CD4-positive, CD25-positive, alpha-beta regulatory T cell (primary cell): ENCODE results near the gene FXYD5. TPM values are rescaled to one million over a fixed set of nuclear protein-coding genes. Genes with fewer than 3 reads are reported as not detected.
A peak's percentile ranks its signal among the peaks of the same experiment; 100 is the strongest.
"Not testable (repeated sequence)": the region's sequence is repeated elsewhere in the genome, so short reads cannot be mapped to it uniquely, and the experiment has no call there.

Source experiments
- ATAC-seq, 2 donors: fragments of 150-1000 bp; cut with Tn5 transposase; one replicate each; pipeline ENCODE4 v1.10.0; 2021; ENCODE audit warnings: low read depth in 2 of 2, moderate number of reproducible peaks in 2 of 2, moderate library complexity in 1 of 2
- DNase-seq, 3 donors: peaks; one replicate each; pipeline versions ENCODE4 v3.0.0 to v3.0.0-alpha.2; 2012 to 2022; ENCODE audit warnings: mixed read lengths in 1 of 3
- H3K27ac ChIP-seq: one replicate; pipeline ENCODE4 v1.7.0; 2013; ENCODE audit warnings: mild to moderate bottlenecking, low read length; ENCODE audit not compliant: insufficient read depth, poor library complexity, severe bottlenecking
- H3K27me3 ChIP-seq: one replicate; pipeline ENCODE4 v1.7.0; 2013; ENCODE audit warnings: low read length; ENCODE audit not compliant: control insufficient read depth, insufficient read depth
- H3K36me3 ChIP-seq: one replicate; pipeline ENCODE4 v1.7.0; 2013; ENCODE audit warnings: mild to moderate bottlenecking, low read length, moderate library complexity; ENCODE audit not compliant: control insufficient read depth, insufficient read depth
- H3K4me1 ChIP-seq: 2 replicates; pipeline ENCODE4 v1.7.0; 2013; ENCODE audit warnings: mild to moderate bottlenecking, low read length; ENCODE audit not compliant: insufficient read depth, control insufficient read depth, poor library complexity, severe bottlenecking
- H3K4me3 ChIP-seq: one replicate; pipeline ENCODE4 v1.7.0; 2013; ENCODE audit warnings: low read depth, mild to moderate bottlenecking, low read length, moderate library complexity
- H3K9me3 ChIP-seq, 2 experiments: 1 replicate in 1 of 2; 2 replicates in 1 of 2; pipeline ENCODE4 v1.7.0; 2013; ENCODE audit warnings: low read length in 2 of 2, mild to moderate bottlenecking in 1 of 2, moderate library complexity in 1 of 2; ENCODE audit not compliant: control insufficient read depth in 2 of 2
- H3K27ac Mint-ChIP-seq, 3 donors: one replicate each; pipeline ENCODE4 v1.8.0; 2020 to 2022; ENCODE audit warnings: mild to moderate bottlenecking in 3 of 3, mixed read lengths in 3 of 3, moderate library complexity in 2 of 3
- H3K27me3 Mint-ChIP-seq: one replicate; pipeline ENCODE4 v1.8.0; 2022; ENCODE audit warnings: mild to moderate bottlenecking, mixed read lengths
- H3K36me3 Mint-ChIP-seq: one replicate; pipeline ENCODE4 v1.8.0; 2020; ENCODE audit warnings: mixed read lengths
- H3K4me1 Mint-ChIP-seq, 4 donors: one replicate each; pipeline ENCODE4 v1.8.0; 2020 to 2022; ENCODE audit warnings: mixed read lengths in 4 of 4, mild to moderate bottlenecking in 1 of 4
- H3K4me3 Mint-ChIP-seq, 4 donors: one replicate each; pipeline ENCODE4 v1.8.0; 2020 to 2022; ENCODE audit warnings: mild to moderate bottlenecking in 4 of 4, mixed read lengths in 4 of 4, moderate library complexity in 3 of 4
- H3K9me3 Mint-ChIP-seq, 7 donors: one replicate each; pipeline ENCODE4 v1.8.0; 2020 to 2022; ENCODE audit warnings: mixed read lengths in 7 of 7, mild to moderate bottlenecking in 3 of 7, moderate library complexity in 2 of 7
- polyA plus RNA-seq, 4 donors: library from polyadenylated mRNA; unstranded; fragments of 300-500 nt; fragmentation: Illumina TruSeq; gene quantifications; one replicate each; pipeline ENCODE4 v1.2.3, GENCODE V29; 2021
- total RNA-seq: library from RNA; stranded (reverse); gene quantifications from one replicate; pipeline ENCODE4 v1.2.3, GENCODE V29; 2022

The FXYD5 gene
- total and polyA plus RNA-seq, 5 donors from 2014 or later: 465 to 575 (median 490) TPM

DNA sequence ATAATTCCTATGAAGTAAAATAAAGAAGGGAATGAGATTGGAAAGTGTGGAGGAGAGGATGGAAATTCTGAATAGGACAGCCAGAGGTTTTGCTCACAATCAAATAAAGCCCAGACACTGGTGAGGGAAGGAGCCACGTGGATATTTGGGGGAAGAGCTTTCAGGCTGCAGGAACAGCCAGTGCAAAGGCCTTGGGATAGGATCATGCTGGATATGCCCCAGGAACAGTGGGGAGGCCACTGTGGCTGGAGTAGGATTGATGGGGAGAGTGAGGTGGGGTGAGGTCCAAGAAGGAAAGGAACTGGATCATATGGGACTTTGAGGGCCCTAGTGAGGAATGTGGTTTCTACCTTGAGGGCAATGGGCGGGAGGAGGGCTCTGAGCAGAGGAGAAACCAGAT lies 4.1 kb upstream of the FXYD5 start:
- peaks cover 5% of the 10 kb centered on the region for H3K36me3 Mint-ChIP-seq
- Histone ChIP-seq H3K4me1 (peaks cover 19% of the 10 kb centered on the region), H3K9me3 (no peaks in the 10 kb centered on the region), H3K27ac (no peak overlapping the region), H3K27me3 (no peaks in the 10 kb centered on the region), H3K36me3 (no peaks in the 10 kb centered on the region), H3K4me3 (no peak overlapping the region)
- H3K27ac Mint-ChIP-seq: peak overlapping the region in 2 of 3 donors; percentile 67 to 71
- no peak for ATAC-seq
- H3K27me3 Mint-ChIP-seq: peaks cover 6% of the 10 kb centered on the region
- peak overlapping the region in 3 of 4 donors; percentile 28 to 62 (median 52) for H3K4me3 Mint-ChIP-seq
- peaks cover 2 to 28% (median 10%) of the 10 kb centered on the region in 4 donors for H3K4me1 Mint-ChIP-seq
- no peak for DNase-seq
- H3K9me3 Mint-ChIP-seq: peaks cover 0 to 3% (median 0%) of the 10 kb centered on the region in 7 donors

- Histone ChIP-seq H3K36me3 (peaks cover under 1% of the 10 kb centered on the region), H3K4me1 (peaks cover 27% of the 10 kb centered on the region), H3K4me3 (no peak overlapping the region), H3K9me3 (no peaks in the 10 kb centered on the region), H3K27ac (no peak overlapping the region), H3K27me3 (no peaks in the 10 kb centered on the region)
- H3K9me3 Mint-ChIP-seq: peaks cover 0 to 3% (median 0%) of the 10 kb centered on the region in 7 donors
- H3K27me3 Mint-ChIP-seq: peaks cover 6% of the 10 kb centered on the region
- peaks cover 13% of the 10 kb centered on the region for H3K36me3 Mint-ChIP-seq
- peaks cover 4 to 38% (median 17%) of the 10 kb centered on the region in 4 donors for H3K4me1 Mint-ChIP-seq
- H3K4me3 Mint-ChIP-seq: peak overlapping the region in 3 of 4 donors; percentile 21 to 62 (median 62)
- ATAC-seq (no peak), DNase-seq (no peak)
- H3K27ac Mint-ChIP-seq: peak overlapping the region in 1 of 3 donors; percentile 77
Measured at GRCh38 chr19:35151273-35152065, 3.1 kb upstream of the FXYD5 start.

DNA sequence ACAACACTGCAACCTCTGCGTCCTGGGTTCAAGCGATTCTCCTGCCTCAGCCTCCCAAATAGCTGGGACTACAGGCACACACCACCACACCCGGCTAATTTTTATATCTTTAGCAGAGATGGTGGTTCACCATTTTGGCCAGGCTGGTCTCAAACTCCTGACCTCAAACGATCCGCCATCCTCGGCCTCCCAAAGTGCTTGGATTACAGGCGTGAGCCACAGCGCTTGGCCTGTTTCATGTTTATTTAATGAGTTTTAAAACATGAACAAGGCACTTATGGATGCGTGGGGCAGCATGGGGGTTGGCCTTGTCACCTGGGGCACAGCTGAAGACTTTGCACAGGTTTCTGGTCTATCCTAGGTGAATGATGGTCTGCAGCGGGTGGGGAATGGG lies 1.4 kb upstream of the FXYD5 start:
- H3K36me3 Mint-ChIP-seq: peaks cover 26% of the 10 kb centered on the region
- Histone ChIP-seq H3K36me3 (peaks cover 16% of the 10 kb centered on the region), H3K4me3 (peak overlapping the region; percentile 51), H3K4me1 (peaks cover 43% of the 10 kb centered on the region)
- H3K27ac Mint-ChIP-seq: peak overlapping the region; percentile 74 to 99 (median 98)
- H3K27ac ChIP-seq, ATAC-seq, H3K27me3 ChIP-seq, H3K27me3 Mint-ChIP-seq, DNase-seq, H3K9me3 ChIP-seq, H3K9me3 Mint-ChIP-seq: not testable (repeated sequence)
- H3K4me1 Mint-ChIP-seq: peaks cover 4 to 54% (median 25%) of the 10 kb centered on the region in 4 donors
- H3K4me3 Mint-ChIP-seq: peak overlapping the region; percentile 98 to 100 (median 100)

- H3K36me3 Mint-ChIP-seq: peaks cover 34% of the 10 kb centered on the region
- H3K27ac Mint-ChIP-seq: peak overlapping the region; percentile 98 to 99 (median 99)
- H3K27me3 Mint-ChIP-seq: peaks cover 6% of the 10 kb centered on the region
- peaks cover 9 to 62% (median 31%) of the 10 kb centered on the region in 4 donors for H3K4me1 Mint-ChIP-seq
- Histone ChIP-seq H3K4me3 (peak overlapping the region; percentile 71), H3K9me3 (no peaks in the 10 kb centered on the region), H3K4me1 (peaks cover 45% of the 10 kb centered on the region), H3K36me3 (peaks cover 24% of the 10 kb centered on the region), H3K27me3 (no peaks in the 10 kb centered on the region), H3K27ac (peak overlapping the region; percentile 83)
- H3K9me3 Mint-ChIP-seq: peaks cover 0 to 3% (median 0%) of the 10 kb centered on the region in 7 donors
- ATAC-seq (peak; percentile 63 to 69), DNase-seq (peak; percentile 64 to 79 (median 69))
- peak overlapping the region; percentile 98 to 100 (median 100) for H3K4me3 Mint-ChIP-seq
Measured at GRCh38 chr19:35153701-35154524, 622 bp upstream of the FXYD5 start.

GRCh38 chr19:35155441-35155840 lies 906 bp downstream of the FXYD5 start:
- Histone ChIP-seq H3K36me3 (peaks cover 39% of the 10 kb centered on the region), H3K9me3 (no peaks in the 10 kb centered on the region), H3K27me3 (no peaks in the 10 kb centered on the region), H3K27ac (peak overlapping the region; percentile 83), H3K4me3 (peak overlapping the region; percentile 81), H3K4me1 (peaks cover 45% of the 10 kb centered on the region)
- peaks cover 6% of the 10 kb centered on the region for H3K27me3 Mint-ChIP-seq
- DNase-seq (peak in 2 of 3 donors; percentile 15 to 49), ATAC-seq (no peak)
- H3K4me1 Mint-ChIP-seq: peaks cover 14 to 70% (median 38%) of the 10 kb centered on the region in 4 donors
- H3K9me3 Mint-ChIP-seq: peaks cover 0 to 4% (median 0%) of the 10 kb centered on the region in 7 donors
- peaks cover 40% of the 10 kb centered on the region for H3K36me3 Mint-ChIP-seq
- peak overlapping the region; percentile 98 to 100 (median 100) for H3K4me3 Mint-ChIP-seq
- peak overlapping the region; percentile 98 to 99 (median 99) for H3K27ac Mint-ChIP-seq

- H3K36me3 ChIP-seq: peaks cover 46% of the 10 kb centered on the region
Measured at GRCh38 chr19:35155981-35156672, 1.6 kb downstream of the FXYD5 start.

DNA sequence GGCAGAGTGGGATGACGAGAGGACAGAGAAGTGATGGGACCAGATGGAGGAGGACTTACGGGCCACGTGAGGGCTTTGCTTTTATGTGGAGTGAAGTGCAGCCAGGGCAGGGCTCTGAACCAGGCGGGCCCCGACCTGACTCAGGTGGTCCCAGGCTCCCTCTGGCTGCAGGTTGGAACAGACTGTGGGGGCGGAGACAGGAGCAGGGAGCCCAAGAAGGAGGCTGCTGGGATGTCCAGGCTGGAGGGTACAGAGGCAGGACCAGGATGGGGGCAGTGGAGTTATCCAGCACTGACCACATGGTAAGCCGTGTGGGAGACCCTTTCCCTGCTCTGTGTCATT lies 2.1 kb downstream of the FXYD5 start:
- peaks cover 6% of the 10 kb centered on the region for H3K27me3 Mint-ChIP-seq
- H3K27ac ChIP-seq: peak overlapping the region; percentile 83
- peak overlapping the region; percentile 98 to 100 (median 100) for H3K4me3 Mint-ChIP-seq
- H3K9me3 ChIP-seq: no peaks in the 10 kb centered on the region
- peaks cover 14 to 74% (median 43%) of the 10 kb centered on the region in 4 donors for H3K4me1 Mint-ChIP-seq
- peak overlapping the region; percentile 81 for H3K4me3 ChIP-seq
- H3K36me3 ChIP-seq: peaks cover 51% of the 10 kb centered on the region
- ATAC-seq (no peak), DNase-seq (no peak)
- peaks cover 45% of the 10 kb centered on the region for H3K4me1 ChIP-seq
- peaks cover 52% of the 10 kb centered on the region for H3K36me3 Mint-ChIP-seq
- peak overlapping the region; percentile 94 to 99 (median 98) for H3K27ac Mint-ChIP-seq
- peaks cover 0 to 6% (median 2%) of the 10 kb centered on the region in 7 donors for H3K9me3 Mint-ChIP-seq
- H3K27me3 ChIP-seq: no peaks in the 10 kb centered on the region

More at GRCh38 chr19:35155981-35156672, 1.6 kb downstream of the FXYD5 start:
- peaks cover 0 to 6% (median 0%) of the 10 kb centered on the region in 7 donors for H3K9me3 Mint-ChIP-seq
- H3K27me3 Mint-ChIP-seq: peaks cover 6% of the 10 kb centered on the region
- Histone ChIP-seq H3K9me3 (no peaks in the 10 kb centered on the region), H3K4me1 (peaks cover 45% of the 10 kb centered on the region), H3K4me3 (peak overlapping the region; percentile 81), H3K27ac (peak overlapping the region; percentile 83), H3K27me3 (no peaks in the 10 kb centered on the region)
- DNase-seq (no peak), ATAC-seq (no peak)
- peak overlapping the region; percentile 98 to 100 (median 100) for H3K4me3 Mint-ChIP-seq
- peak overlapping the region; percentile 98 to 99 (median 99) for H3K27ac Mint-ChIP-seq
- peaks cover 47% of the 10 kb centered on the region for H3K36me3 Mint-ChIP-seq
- peaks cover 14 to 72% (median 41%) of the 10 kb centered on the region in 4 donors for H3K4me1 Mint-ChIP-seq
